SU-DHL-6 (cell line): ENCODE data around the gene RIN3.

ENCODE experiments used
- H2AFZ ChIP-seq: fragments of 200-600 bp; sonication (generic); 2 replicates; pipeline ENCODE4 v1.6.1; 2014; ENCODE audit warnings: low read depth, mild to moderate bottlenecking, moderate library complexity, mixed read lengths, antibody characterized with exemption, low read length; ENCODE audit not compliant: severe bottlenecking
- H3F3A ChIP-seq: fragments of 200-600 bp; shearing (Covaris generic); 2 replicates; pipeline ENCODE4 v1.6.0; 2016; ENCODE audit warnings: antibody characterized with exemption, mild to moderate bottlenecking; ENCODE audit not compliant: insufficient read depth
- H3K27ac ChIP-seq: fragments of 200-600 bp; sonication (generic); 2 replicates; pipeline ENCODE4 v1.5.1; 2016; ENCODE audit warnings: low read depth, mild to moderate bottlenecking, low read length, moderate library complexity, mixed read lengths
- H3K27me3 ChIP-seq: fragments of 200-600 bp; sonication (generic), shearing (Covaris generic); 2 replicates; pipeline ENCODE4 v1.6.0; 2014; ENCODE audit warnings: mild to moderate bottlenecking, low read length
- H3K36me3 ChIP-seq: fragments of 200-600 bp; sonication (generic); 2 replicates; pipeline ENCODE4 v1.6.1; 2014; ENCODE audit warnings: mild to moderate bottlenecking, low read length, mixed read lengths
- H3K4me2 ChIP-seq: fragments of 300-600, 200-600 bp; shearing (Covaris generic), sonication (generic); 2 replicates; pipeline ENCODE4 v1.6.0; 2014; ENCODE audit warnings: low read length, low read depth, mild to moderate bottlenecking; ENCODE audit not compliant: poor library complexity, severe bottlenecking
- H3K4me3 ChIP-seq: fragments of 200-600 bp; sonication (generic); 2 replicates; pipeline ENCODE4 v1.5.1; 2014; ENCODE audit warnings: antibody characterized with exemption, low read length, mild to moderate bottlenecking, mixed read lengths; ENCODE audit not compliant: insufficient read depth, poor library complexity, severe bottlenecking
- H3K79me2 ChIP-seq: fragments of 200-600 bp; sonication (generic); 2 replicates; pipeline ENCODE4 v1.6.1; 2014; ENCODE audit warnings: mild to moderate bottlenecking, low read length, moderate library complexity; ENCODE audit not compliant: insufficient read depth
- H3K9ac ChIP-seq: fragments of 200-600 bp; sonication (generic); 2 replicates; pipeline ENCODE4 v1.7.0; 2014; ENCODE audit warnings: mild to moderate bottlenecking, low read length
- H3K9me2 ChIP-seq: fragments of 200-600 bp; sonication (generic); replicated peaks from 2 replicates; pipeline ENCODE4 v1.6.1; 2014; ENCODE audit warnings: low read length; ENCODE audit not compliant: insufficient read depth
- H3K9me3 ChIP-seq: fragments of 200-600 bp; sonication (generic); 2 replicates; pipeline ENCODE4 v1.6.1; 2014; ENCODE audit warnings: low read length, mixed read lengths; ENCODE audit not compliant: insufficient read depth
- H4K20me1 ChIP-seq: fragments of 200-600 bp; sonication (generic); 2 replicates; pipeline ENCODE4 v1.6.1; 2014; ENCODE audit warnings: low read depth, mild to moderate bottlenecking, antibody characterized with exemption, low read length, moderate library complexity, mixed read lengths
- CTCF ChIP-seq: fragments of 200-600 bp; sonication (generic); IDR thresholded peaks from one replicate; pipeline ENCODE4 v1.5.1; 2017; ENCODE audit warnings: antibody characterized with exemption, mild to moderate bottlenecking, low read length, moderate library complexity; ENCODE audit not compliant: insufficient read depth, poor library complexity, severe bottlenecking
- EZH2phosphoT487 ChIP-seq: fragments of 200-600 bp; sonication (generic), shearing (Covaris generic); conservative IDR thresholded peaks from 2 replicates; pipeline ENCODE4 v1.6.1; 2018; ENCODE audit warnings: mild to moderate bottlenecking, antibody characterized with exemption, low read length, moderate library complexity, mixed read lengths

Gene RIN3

GRCh38 chr14:92544051-92544720 lies 30.6 kb downstream of the RIN3 start:
- Histone ChIP-seq H3K9ac (no peak overlapping the region), H3K4me3 (no peak overlapping the region), H4K20me1 (no peaks in the 10 kb centered on the region), H3K9me3 (no peaks in the 10 kb centered on the region), H2AFZ (no peak overlapping the region), H3K27me3 (no peaks in the 10 kb centered on the region), H3K4me2 (no peak overlapping the region), H3F3A (no peaks in the 10 kb centered on the region), H3K79me2 (no peaks in the 10 kb centered on the region), H3K9me2 (no peaks in the 10 kb centered on the region), H3K36me3 (no peaks in the 10 kb centered on the region), H3K27ac (no peak overlapping the region)
- TF ChIP-seq EZH2phosphoT487 (no peak), CTCF (no peak)

DNA sequence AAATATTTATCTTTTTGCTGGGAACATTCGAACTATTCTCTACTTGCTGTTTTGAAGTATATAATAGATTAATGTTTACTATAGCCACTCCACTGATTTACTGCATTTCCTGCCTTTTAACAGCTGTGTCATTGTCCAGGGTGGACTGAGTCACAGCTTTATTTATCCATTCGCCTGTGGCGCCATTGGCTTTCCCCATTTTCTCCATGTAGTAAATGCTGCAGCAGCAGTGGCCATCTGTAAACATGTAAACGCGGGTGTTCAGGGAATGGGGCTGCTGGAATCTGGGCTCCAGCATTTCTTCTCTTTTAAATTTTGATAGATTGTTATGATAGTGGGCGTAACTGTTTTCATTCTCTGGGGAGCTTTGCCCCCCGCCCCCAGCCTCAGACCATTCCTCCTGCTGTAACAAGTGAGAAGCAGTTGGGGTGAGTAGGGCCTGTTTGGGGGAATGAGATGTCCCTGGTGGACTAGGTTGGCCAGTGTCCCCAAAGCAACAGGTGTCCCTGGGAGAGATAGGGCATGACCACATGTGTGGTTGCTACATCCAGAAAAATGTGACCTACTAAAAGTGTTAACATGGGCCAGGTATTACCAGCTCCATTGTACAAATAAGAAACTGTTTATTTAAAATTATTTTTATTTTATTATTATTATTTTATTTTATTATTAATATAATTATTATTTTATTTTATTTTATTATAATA lies 32.9 kb downstream of the RIN3 start:
- H3K27ac ChIP-seq = no peak overlapping the region
- H4K20me1 ChIP-seq = no peaks in the 10 kb centered on the region
- TF ChIP-seq CTCF (no peak), EZH2phosphoT487 (no peak)
- H3K4me3 ChIP-seq = no peak overlapping the region
- H3K9me3 ChIP-seq = no peaks in the 10 kb centered on the region
- H3K4me2 ChIP-seq = no peak overlapping the region
- H3K79me2 ChIP-seq = no peaks in the 10 kb centered on the region
- H3K9me2 ChIP-seq = no peaks in the 10 kb centered on the region
- H3K36me3 ChIP-seq = no peaks in the 10 kb centered on the region
- H2AFZ ChIP-seq = no peak overlapping the region
- H3K27me3 ChIP-seq = no peaks in the 10 kb centered on the region
- no peaks in the 10 kb centered on the region for H3F3A ChIP-seq
- H3K9ac ChIP-seq = no peak overlapping the region

DNA sequence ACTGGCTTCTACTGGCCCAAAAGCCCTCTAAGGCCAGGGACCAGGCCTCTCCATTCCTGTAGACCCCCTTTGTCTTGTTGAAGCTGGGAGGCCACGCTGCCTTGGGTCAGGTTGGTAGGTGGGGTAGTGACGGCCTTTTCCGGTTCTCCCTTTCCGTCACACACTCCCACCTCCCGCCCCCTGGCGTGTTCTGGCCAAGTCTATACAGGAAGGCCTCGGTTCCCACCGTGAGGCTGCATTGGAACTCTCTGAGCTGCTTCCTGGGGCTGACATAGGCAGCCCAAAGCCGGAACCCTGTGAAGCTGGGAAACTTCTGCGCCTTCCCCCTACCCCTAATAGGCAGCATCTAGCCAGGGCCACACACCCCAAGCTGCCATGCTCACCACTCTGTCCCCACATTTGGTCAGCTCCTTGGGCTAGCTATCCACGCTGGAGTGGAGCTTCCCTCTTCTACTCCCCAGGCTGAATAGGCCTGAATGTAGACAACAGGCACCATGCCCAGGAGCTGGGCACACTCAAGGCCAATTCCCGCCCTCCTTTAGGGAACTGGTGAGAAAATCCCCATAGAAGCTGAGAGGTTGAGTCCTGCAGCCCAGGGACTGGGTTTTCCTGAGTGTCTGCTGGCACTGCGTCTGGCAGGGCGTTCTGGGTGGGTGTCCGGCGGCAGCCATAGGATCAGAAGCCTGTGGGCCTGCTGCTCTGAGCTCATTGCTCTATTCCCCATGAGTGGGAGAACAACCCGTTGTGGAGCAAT lies 35.7 kb downstream of the RIN3 start:
- Histone ChIP-seq H4K20me1 (no peaks in the 10 kb centered on the region), H3K4me3 (no peak overlapping the region), H2AFZ (no peak overlapping the region), H3K9me2 (no peaks in the 10 kb centered on the region), H3K36me3 (no peaks in the 10 kb centered on the region), H3K9ac (no peak overlapping the region), H3K27ac (no peak overlapping the region), H3K4me2 (no peak overlapping the region), H3K27me3 (no peaks in the 10 kb centered on the region), H3F3A (no peaks in the 10 kb centered on the region), H3K79me2 (no peaks in the 10 kb centered on the region), H3K9me3 (no peaks in the 10 kb centered on the region)
- TF ChIP-seq CTCF (no peak), EZH2phosphoT487 (no peak)
